GM12874 (cell line): ENCODE results near the gene TMEM59L.

Source experiments
- CTCF ChIP-seq: IDR thresholded peaks from 2 replicates; pipeline ENCODE4 v1.5.1; 2011; ENCODE audit warnings: low read depth, mild to moderate bottlenecking, control low read depth, low read length, moderate library complexity; ENCODE audit not compliant: insufficient read depth

Gene TMEM59L

DNA sequence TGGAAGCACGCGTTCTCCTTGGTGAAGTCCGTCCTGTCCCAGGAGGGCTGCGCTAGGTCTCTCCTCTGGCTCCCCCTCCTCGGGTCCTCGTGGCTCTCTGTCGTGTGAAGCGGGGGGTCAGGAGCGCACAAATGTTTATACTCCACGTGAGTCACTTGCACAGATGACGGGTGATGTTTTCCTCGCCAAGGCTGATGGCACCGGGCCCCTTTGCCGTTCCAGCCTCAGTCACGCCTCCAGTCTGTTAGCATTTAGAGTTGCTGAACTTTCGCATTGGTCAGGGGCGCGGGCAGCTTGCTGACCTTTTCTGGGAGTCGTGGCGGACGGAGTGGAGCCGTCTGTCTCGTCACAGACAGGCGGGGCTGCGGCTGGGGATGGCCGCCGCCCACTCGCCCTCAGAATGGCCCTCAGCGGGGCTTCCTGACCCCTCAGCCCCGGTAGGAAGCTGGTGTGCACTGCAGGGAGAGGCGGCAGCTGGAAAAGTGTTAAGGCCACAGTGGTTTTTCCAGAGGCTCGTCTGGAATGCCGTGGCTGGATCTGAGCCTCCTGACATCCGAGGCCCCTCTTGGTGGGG lies 37.9 kb downstream of the TMEM59L start:
- TF ChIP-seq CTCF: no peak

DNA sequence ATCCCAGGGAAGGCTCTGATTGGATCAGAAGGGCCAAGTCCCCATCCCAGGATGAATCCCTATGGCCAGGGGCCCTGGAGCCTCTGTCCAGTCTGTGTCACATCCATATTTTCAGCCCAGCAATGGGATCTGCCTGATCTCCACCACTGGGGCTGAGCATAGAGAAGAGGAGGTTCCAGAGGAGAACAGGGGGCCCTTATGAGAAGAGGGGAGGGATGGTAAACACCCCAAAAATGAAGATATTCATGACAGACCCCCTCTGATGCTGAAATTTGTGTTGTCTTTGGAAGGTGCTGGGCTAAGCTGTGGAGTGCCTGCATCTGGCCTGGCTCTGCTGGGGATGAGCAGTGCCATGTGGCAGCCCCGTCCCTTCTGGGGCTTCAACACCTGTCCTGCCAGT lies 38.6 kb downstream of the TMEM59L start:
- no peak for TF ChIP-seq CTCF

GRCh38 chr19:18651733-18652132 lies 39.1 kb downstream of the TMEM59L start:
- TF ChIP-seq CTCF: no peak

DNA sequence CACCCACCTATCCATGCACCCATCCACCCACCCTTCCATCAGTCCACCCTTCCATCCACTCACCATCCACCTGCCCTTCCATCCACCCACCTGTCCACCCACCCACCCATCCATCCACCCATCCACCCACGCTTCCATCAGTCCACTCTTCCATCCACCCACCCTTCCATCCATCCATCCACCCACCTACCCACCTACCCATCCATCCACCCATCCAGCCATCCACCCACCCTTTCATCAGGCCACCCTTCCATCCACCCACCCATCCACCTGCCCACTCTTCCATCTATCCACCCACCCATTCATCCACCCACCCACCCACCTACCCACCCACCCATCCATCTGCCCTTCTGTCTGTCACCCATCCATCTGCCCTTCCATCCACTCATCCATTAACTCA lies 41.2 kb downstream of the TMEM59L start:
- no peak for TF ChIP-seq CTCF

DNA sequence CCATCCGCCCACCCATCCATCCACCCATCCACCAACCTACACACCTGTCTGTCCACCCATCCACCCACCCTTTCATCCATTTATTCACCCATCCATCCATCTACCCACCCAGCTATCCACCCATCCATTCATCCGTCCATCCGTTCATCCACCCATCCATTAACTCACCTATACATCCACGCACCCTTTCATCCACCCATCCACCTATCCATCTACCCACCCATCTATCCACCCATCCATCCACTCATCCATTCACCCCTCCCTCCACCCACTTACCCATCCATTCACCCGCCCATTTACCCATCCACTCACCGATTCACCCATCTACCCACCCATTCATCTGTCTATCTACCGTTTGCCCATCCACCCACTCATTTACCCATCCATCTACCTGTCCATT lies 41.8 kb downstream of the TMEM59L start:
- no peak for TF ChIP-seq CTCF

DNA sequence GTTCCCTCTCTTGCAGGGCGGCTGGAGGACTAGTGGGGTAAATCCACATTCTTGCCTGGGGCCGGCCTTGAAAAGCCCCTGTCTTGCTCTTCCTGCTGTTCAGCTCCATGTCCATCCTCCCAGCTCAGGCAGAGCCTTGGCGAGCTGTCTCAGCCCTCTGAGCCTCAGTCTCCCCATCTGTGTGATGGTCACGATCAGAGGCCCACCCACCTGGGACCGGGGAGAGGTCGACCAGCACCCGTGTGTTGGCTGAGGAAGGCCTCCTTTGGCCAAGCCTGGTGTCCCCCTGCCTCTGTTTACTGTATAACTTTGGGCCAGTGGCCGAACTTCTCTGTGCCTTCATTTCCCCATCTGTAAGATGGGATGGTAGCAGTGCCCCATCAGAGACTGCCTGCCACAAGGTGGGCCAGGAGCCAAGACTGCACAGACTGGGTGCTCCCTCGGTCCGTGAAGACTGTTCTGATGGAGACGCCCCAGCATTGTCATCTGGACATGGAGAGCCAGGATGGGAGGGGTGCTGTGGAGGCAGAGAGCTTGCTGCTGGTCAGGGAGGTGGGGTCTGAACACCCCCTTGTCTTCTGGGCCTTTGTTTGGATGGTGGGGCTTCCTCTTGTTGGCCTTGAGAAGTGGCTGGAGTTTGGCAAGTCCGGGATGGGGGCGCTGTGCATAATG lies 42.6 kb downstream of the TMEM59L start:
- no peak for TF ChIP-seq CTCF

GRCh38 chr19:18656337-18657086 lies 43.8 kb downstream of the TMEM59L start:
- TF ChIP-seq CTCF: no peak
